Left kidney (tissue), 2 donors: Measurements from ENCODE around the gene STRIP2. TPM values are rescaled to one million over a fixed set of nuclear protein-coding genes. Genes with fewer than 3 reads are reported as not detected.
"Not testable (repeated sequence)": the region's sequence is repeated elsewhere in the genome, so short reads cannot be mapped to it uniquely, and the experiment has no call there.

Source experiments
- DNase-seq: peaks from one replicate; pipeline ENCODE4 v3.0.0-alpha.2; 2013
- polyA plus RNA-seq: library from polyadenylated mRNA; unstranded; fragments of 120-200 nt; gene quantifications from one replicate; pipeline ENCODE4 v1.2.1, GENCODE V29; 2013; ENCODE audit not compliant: insufficient read length

STRIP2 gene
- polyA plus RNA-seq, 1 donor: 5.7 TPM

- DNase-seq: no peak
Observed at GRCh38 chr7:129421717-129422250, 12.4 kb upstream of the STRIP2 start.

- DNase-seq: no peak
Observed at GRCh38 chr7:129422727-129423126, 11.5 kb upstream of the STRIP2 start.

GRCh38 chr7:129423700-129424410, 10.4 kb upstream of the STRIP2 start:
- DNase-seq: no peak

- DNase-seq: no peak
Observed at GRCh38 chr7:129426482-129426881, 7.8 kb upstream of the STRIP2 start.

GRCh38 chr7:129427526-129428045, 6.6 kb upstream of the STRIP2 start:
- no peak for DNase-seq

- no peak for DNase-seq
Observed at GRCh38 chr7:129431911-129432643, 2.2 kb upstream of the STRIP2 start.

- DNase-seq: peak; percentile 14
Observed at GRCh38 chr7:129434675-129435318, 565 bp downstream of the STRIP2 start.

- DNase-seq: no peak
Observed at GRCh38 chr7:129435414-129435829, 1.2 kb downstream of the STRIP2 start.

- no peak for DNase-seq
Observed at GRCh38 chr7:129436335-129436923, 2.2 kb downstream of the STRIP2 start.

GRCh38 chr7:129437190-129437589, 3.0 kb downstream of the STRIP2 start:
- no peak for DNase-seq

GRCh38 chr7:129438281-129438838, 4.1 kb downstream of the STRIP2 start:
- no peak for DNase-seq

GRCh38 chr7:129438839-129439651, 4.8 kb downstream of the STRIP2 start:
- DNase-seq: peak; percentile 10

- no peak for DNase-seq
Observed at GRCh38 chr7:129439963-129440625, 5.9 kb downstream of the STRIP2 start.

GRCh38 chr7:129443612-129444011, 9.4 kb downstream of the STRIP2 start:
- no peak for DNase-seq

- not testable (repeated sequence) for DNase-seq
Observed at GRCh38 chr7:129444776-129445175, 10.5 kb downstream of the STRIP2 start.

GRCh38 chr7:129446925-129447324, 12.7 kb downstream of the STRIP2 start:
- DNase-seq: not testable (repeated sequence)

- DNase-seq: not testable (repeated sequence)
Observed at GRCh38 chr7:129447445-129447844, 13.2 kb downstream of the STRIP2 start.

GRCh38 chr7:129448608-129449007, 14.4 kb downstream of the STRIP2 start:
- DNase-seq: not testable (repeated sequence)

GRCh38 chr7:129450295-129450694, 16.1 kb downstream of the STRIP2 start:
- no peak for DNase-seq

GRCh38 chr7:129452589-129453231, 18.5 kb downstream of the STRIP2 start:
- DNase-seq: no peak
